ENCODE results near the gene PHF2.

Gene PHF2

GRCh38 chr9:93574091-93574899, 2.1 kb upstream of the PHF2 start:
- Mint-ChIP-seq H3K27ac (no peak overlapping the region), H3K4me3 (peak overlapping the region; percentile 59)

GRCh38 chr9:93574900-93575795, 1.2 kb upstream of the PHF2 start:
- DNase-seq (ENCODE audit: low spot score in 2 of 2) (no peak), ATAC-seq (ENCODE audit: low read depth) (no peak)
- Mint-ChIP-seq H3K27me3 (no peaks in the 10 kb centered on the region), H3K36me3 (peaks cover 2% of the 10 kb centered on the region), H3K4me1 (peaks cover 22% of the 10 kb centered on the region), H3K27ac (peak overlapping the region; percentile 85), H3K9me3 (peaks cover 2% of the 10 kb centered on the region), H3K4me3 (peak overlapping the region; percentile 90)

More at GRCh38 chr9:93574091-93574899, 2.1 kb upstream of the PHF2 start:
- Mint-ChIP-seq H3K36me3 (peaks cover 2% of the 10 kb centered on the region), H3K27me3 (no peaks in the 10 kb centered on the region), H3K9me3 (peaks cover 2% of the 10 kb centered on the region), H3K4me1 (peaks cover 27% of the 10 kb centered on the region)
- ATAC-seq (ENCODE audit: low read depth) (no peak), DNase-seq (ENCODE audit: low spot score in 2 of 2) (no peak)

- H3K36me3 Mint-ChIP-seq: no peaks in the 10 kb centered on the region
- peak; percentile 57 for ATAC-seq (ENCODE audit: low read depth)
- DNase-seq (ENCODE audit: low spot score in 2 of 2): peak; percentile 34 to 46
- H3K4me3 Mint-ChIP-seq: peak overlapping the region; percentile 90
- H3K27ac Mint-ChIP-seq: peak overlapping the region; percentile 85
- H3K4me1 Mint-ChIP-seq: peaks cover 26% of the 10 kb centered on the region
- H3K27me3 Mint-ChIP-seq: no peaks in the 10 kb centered on the region
- H3K9me3 Mint-ChIP-seq: peaks cover 2% of the 10 kb centered on the region
These were observed 557 bp upstream of the PHF2 start for GRCh38 chr9:93575796-93576257.

GRCh38 chr9:93577078-93577974, 942 bp downstream of the PHF2 start:
- DNase-seq (ENCODE audit: low spot score in 2 of 2): peak in 1 of 2 donors; percentile 46
- ATAC-seq (ENCODE audit: low read depth): peak; percentile 6
- Mint-ChIP-seq H3K27me3 (no peaks in the 10 kb centered on the region), H3K4me3 (peak overlapping the region; percentile 83), H3K36me3 (no peaks in the 10 kb centered on the region), H3K4me1 (peaks cover 32% of the 10 kb centered on the region), H3K27ac (peak overlapping the region; percentile 74), H3K9me3 (no peaks in the 10 kb centered on the region)

- H3K4me3 Mint-ChIP-seq: peak overlapping the region; percentile 83
- H3K27me3 Mint-ChIP-seq: no peaks in the 10 kb centered on the region
- DNase-seq (ENCODE audit: low spot score in 2 of 2) (no peak), ATAC-seq (ENCODE audit: low read depth) (no peak)
- H3K9me3 Mint-ChIP-seq: no peaks in the 10 kb centered on the region
- peak overlapping the region; percentile 74 for H3K27ac Mint-ChIP-seq
- no peaks in the 10 kb centered on the region for H3K36me3 Mint-ChIP-seq
- H3K4me1 Mint-ChIP-seq: peaks cover 33% of the 10 kb centered on the region
These were observed 1.7 kb downstream of the PHF2 start for GRCh38 chr9:93577975-93578682.

GRCh38 chr9:93578844-93579243, 2.5 kb downstream of the PHF2 start:
- Mint-ChIP-seq H3K4me1 (peaks cover 31% of the 10 kb centered on the region), H3K36me3 (no peaks in the 10 kb centered on the region), H3K4me3 (no peak overlapping the region)

GRCh38 chr9:93579711-93580516, 3.5 kb downstream of the PHF2 start:
- peak overlapping the region; percentile 64 for H3K27ac Mint-ChIP-seq
- ATAC-seq (ENCODE audit: low read depth) (no peak), DNase-seq (ENCODE audit: low spot score in 2 of 2) (no peak)
- H3K9me3 Mint-ChIP-seq: peaks cover 2% of the 10 kb centered on the region
- no peaks in the 10 kb centered on the region for H3K27me3 Mint-ChIP-seq
- peaks cover 29% of the 10 kb centered on the region for H3K4me1 Mint-ChIP-seq
- no peak overlapping the region for H3K4me3 Mint-ChIP-seq
- peaks cover 7% of the 10 kb centered on the region for H3K36me3 Mint-ChIP-seq

More at GRCh38 chr9:93578844-93579243, 2.5 kb downstream of the PHF2 start:
- H3K9me3 Mint-ChIP-seq: no peaks in the 10 kb centered on the region
- H3K27ac Mint-ChIP-seq: no peak overlapping the region
- ATAC-seq (ENCODE audit: low read depth) (no peak), DNase-seq (ENCODE audit: low spot score in 2 of 2) (no peak)
- no peaks in the 10 kb centered on the region for H3K27me3 Mint-ChIP-seq

- peaks cover 2% of the 10 kb centered on the region for H3K9me3 Mint-ChIP-seq
- no peaks in the 10 kb centered on the region for H3K27me3 Mint-ChIP-seq
- H3K27ac Mint-ChIP-seq: peak overlapping the region; percentile 64
- DNase-seq (ENCODE audit: low spot score in 2 of 2): no peak
- ATAC-seq (ENCODE audit: low read depth): no peak
- peaks cover 8% of the 10 kb centered on the region for H3K36me3 Mint-ChIP-seq
- peaks cover 24% of the 10 kb centered on the region for H3K4me1 Mint-ChIP-seq
- no peak overlapping the region for H3K4me3 Mint-ChIP-seq
These were observed 4.4 kb downstream of the PHF2 start for GRCh38 chr9:93580654-93581380.

GRCh38 chr9:93582115-93582514, 5.7 kb downstream of the PHF2 start:
- peaks cover 2% of the 10 kb centered on the region for H3K9me3 Mint-ChIP-seq
- DNase-seq (ENCODE audit: low spot score in 2 of 2) (no peak), ATAC-seq (ENCODE audit: low read depth) (no peak)
- peak overlapping the region; percentile 8 for H3K27ac Mint-ChIP-seq
- H3K4me1 Mint-ChIP-seq: peaks cover 29% of the 10 kb centered on the region
- H3K27me3 Mint-ChIP-seq: no peaks in the 10 kb centered on the region
- peaks cover 8% of the 10 kb centered on the region for H3K36me3 Mint-ChIP-seq
- H3K4me3 Mint-ChIP-seq: no peak overlapping the region

GRCh38 chr9:93582550-93582949, 6.2 kb downstream of the PHF2 start:
- Mint-ChIP-seq H3K36me3 (peaks cover 8% of the 10 kb centered on the region), H3K27me3 (no peaks in the 10 kb centered on the region), H3K4me3 (no peak overlapping the region), H3K4me1 (peaks cover 30% of the 10 kb centered on the region), H3K9me3 (peaks cover 2% of the 10 kb centered on the region), H3K27ac (peak overlapping the region; percentile 8)
- DNase-seq (ENCODE audit: low spot score in 2 of 2) (no peak), ATAC-seq (ENCODE audit: low read depth) (no peak)

- no peak for ATAC-seq (ENCODE audit: low read depth)
- H3K36me3 Mint-ChIP-seq: peaks cover 8% of the 10 kb centered on the region
- DNase-seq (ENCODE audit: low spot score in 2 of 2): no peak
- peaks cover 2% of the 10 kb centered on the region for H3K9me3 Mint-ChIP-seq
- H3K4me3 Mint-ChIP-seq: no peak overlapping the region
- H3K4me1 Mint-ChIP-seq: peaks cover 28% of the 10 kb centered on the region
- H3K27ac Mint-ChIP-seq: no peak overlapping the region
- no peaks in the 10 kb centered on the region for H3K27me3 Mint-ChIP-seq
These were observed 8.9 kb downstream of the PHF2 start for GRCh38 chr9:93585259-93585658.

- Mint-ChIP-seq H3K27ac (no peak overlapping the region), H3K36me3 (peaks cover 8% of the 10 kb centered on the region), H3K4me1 (peaks cover 29% of the 10 kb centered on the region), H3K27me3 (no peaks in the 10 kb centered on the region), H3K9me3 (peaks cover 2% of the 10 kb centered on the region), H3K4me3 (no peak overlapping the region)
- ATAC-seq (ENCODE audit: low read depth) (no peak), DNase-seq (ENCODE audit: low spot score in 2 of 2) (no peak)
These were observed 9.3 kb downstream of the PHF2 start for GRCh38 chr9:93585695-93586094.
